ENCODE results near the gene TAC4.

TAC4 gene

GRCh38 chr17:49873926-49874325 is 26.1 kb upstream of the TAC4 start:
- intact Hi-C loops (cut with DNase I) = no loop called here
- no peak for DNase-seq

- no peak for DNase-seq
- intact Hi-C loops (cut with DNase I) = no loop called here
Measured at GRCh38 chr17:49873466-49873865, 25.6 kb upstream of the TAC4 start.

GRCh38 chr17:49872754-49873377 is 25.0 kb upstream of the TAC4 start:
- intact Hi-C loops (cut with DNase I) = no loop called here

GRCh38 chr17:49871211-49871610 is 23.3 kb upstream of the TAC4 start:
- intact Hi-C loops (cut with DNase I) = no loop called here
- no peak for DNase-seq

More at GRCh38 chr17:49872754-49873377, 25.0 kb upstream of the TAC4 start:
- DNase-seq = no peak

- intact Hi-C loops (cut with DNase I) = no loop called here
Measured at GRCh38 chr17:49870298-49870697, 22.4 kb upstream of the TAC4 start.

GRCh38 chr17:49869038-49869374 is 21.1 kb upstream of the TAC4 start:
- DNase-seq = no peak
- intact Hi-C loops (cut with DNase I) = no loop called here

More at GRCh38 chr17:49870298-49870697, 22.4 kb upstream of the TAC4 start:
- no peak for DNase-seq

GRCh38 chr17:49866882-49867413 is 19.1 kb upstream of the TAC4 start:
- intact Hi-C loops (cut with DNase I) = no loop called here
- no peak for DNase-seq

- intact Hi-C loops (cut with DNase I) = no loop called here
- no peak for DNase-seq
Measured at GRCh38 chr17:49866019-49866380, 18.1 kb upstream of the TAC4 start.

GRCh38 chr17:49862781-49863331 is 15.0 kb upstream of the TAC4 start:
- no peak for DNase-seq
- intact Hi-C loops (cut with DNase I) = no loop called here

GRCh38 chr17:49861150-49861884 is 13.4 kb upstream of the TAC4 start:
- DNase-seq = peak in 5 of 10 donors; percentile 34 to 48 (median 44)
- intact Hi-C loops (cut with DNase I) = loop anchor here (2.0 kb wide), 1 partner anchor 135 kb away; no protein-coding TSS in a partner anchor

GRCh38 chr17:49859991-49860953 is 12.4 kb upstream of the TAC4 start:
- intact Hi-C loops (cut with DNase I) = loop anchor here (2.0 kb wide), 1 partner anchor 137 kb away; no protein-coding TSS in a partner anchor

GRCh38 chr17:49858796-49859195 is 10.9 kb upstream of the TAC4 start:
- intact Hi-C loops (cut with DNase I) = no loop called here
- no peak for DNase-seq

More at GRCh38 chr17:49859991-49860953, 12.4 kb upstream of the TAC4 start:
- DNase-seq = no peak

GRCh38 chr17:49854126-49854525 is 6.3 kb upstream of the TAC4 start:
- intact Hi-C loops (cut with DNase I) = loop anchor here (5.0 kb wide), 2 partner anchors 147 to 287 kb away; partner anchors contain the start of gene SLC35B1
- DNase-seq = peak in 1 of 10 donors; percentile 55

- intact Hi-C loops (cut with DNase I) = loop anchor here (5.0 kb wide), 2 partner anchors 146 to 286 kb away; partner anchors contain the start of gene SLC35B1
- DNase-seq = peak in 1 of 10 donors; percentile 59
Measured at GRCh38 chr17:49853470-49854015, 5.7 kb upstream of the TAC4 start.

- intact Hi-C loops (cut with DNase I) = loop anchor here (5.0 kb wide), 2 partner anchors 144 to 284 kb away; partner anchors contain the start of gene SLC35B1
- DNase-seq = peak in 8 of 10 donors; percentile 53 to 92 (median 62)
Measured at GRCh38 chr17:49851387-49852291, 3.8 kb upstream of the TAC4 start.

GRCh38 chr17:49850772-49851386 is 3.0 kb upstream of the TAC4 start:
- intact Hi-C loops (cut with DNase I) = loop anchor here (5.0 kb wide), 2 partner anchors 144 to 284 kb away; partner anchors contain the start of gene SLC35B1
- DNase-seq = peak in 1 of 10 donors; percentile 87

GRCh38 chr17:49850218-49850610 is 2.3 kb upstream of the TAC4 start:
- intact Hi-C loops (cut with DNase I) = loop anchor here (5.0 kb wide), 2 partner anchors 143 to 283 kb away; partner anchors contain the start of gene SLC35B1
- DNase-seq = peak in 1 of 10 donors; percentile 17

GRCh38 chr17:49848739-49849138 is 870 bp upstream of the TAC4 start:
- intact Hi-C loops (cut with DNase I) = no loop called here
- DNase-seq = no peak
